ENCODE measurements around the gene DLGAP1.

DLGAP1 gene

DNA sequence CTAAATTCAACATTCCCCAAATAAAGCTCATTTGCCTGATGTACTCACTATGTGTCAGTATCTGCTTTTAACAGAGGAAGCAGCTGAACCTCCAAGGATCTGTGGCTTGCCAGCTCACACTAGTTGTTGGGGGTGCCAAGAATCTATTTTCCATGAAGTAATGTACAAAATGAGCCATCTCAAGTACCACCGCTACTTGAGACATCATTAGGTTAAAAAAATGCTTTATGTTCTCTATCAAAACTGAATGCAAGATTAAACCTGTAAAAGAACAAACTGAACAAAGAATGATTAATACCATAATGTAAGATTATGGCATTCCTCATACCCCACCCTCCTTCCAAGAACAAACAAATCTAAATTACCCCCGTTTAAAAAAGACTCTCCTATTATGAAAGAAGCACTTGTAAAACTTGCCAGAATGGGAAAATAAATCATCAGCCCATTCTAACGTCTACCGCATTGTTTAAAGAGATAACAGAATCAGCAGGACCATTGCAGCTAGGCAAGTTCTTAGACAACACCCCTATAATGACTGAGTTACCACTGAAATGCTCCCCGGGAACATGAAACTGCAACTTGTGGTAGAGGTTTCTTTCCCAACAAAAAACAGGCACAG is 471.6 kb downstream of the DLGAP1 start:
- DNase-seq = no peak

DNA sequence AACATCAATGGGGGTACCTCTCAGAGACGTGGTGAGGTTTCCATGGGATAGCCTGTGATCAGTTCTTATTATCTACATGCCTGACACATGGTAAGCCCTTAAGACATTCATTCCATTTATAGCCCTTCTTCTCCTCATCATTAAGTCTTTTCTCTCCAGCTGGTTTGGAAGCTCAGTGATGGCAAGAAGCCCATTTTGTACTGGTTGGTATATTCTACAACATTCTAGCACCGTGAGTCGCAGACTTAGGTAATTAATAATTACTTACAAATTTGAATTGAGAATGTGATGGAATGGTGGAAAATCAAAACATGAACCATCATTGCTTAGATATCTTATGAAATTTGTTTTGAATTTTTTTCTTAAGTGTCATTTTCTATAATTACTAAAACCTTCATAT is 472.6 kb downstream of the DLGAP1 start:
- no peak for DNase-seq

DNA sequence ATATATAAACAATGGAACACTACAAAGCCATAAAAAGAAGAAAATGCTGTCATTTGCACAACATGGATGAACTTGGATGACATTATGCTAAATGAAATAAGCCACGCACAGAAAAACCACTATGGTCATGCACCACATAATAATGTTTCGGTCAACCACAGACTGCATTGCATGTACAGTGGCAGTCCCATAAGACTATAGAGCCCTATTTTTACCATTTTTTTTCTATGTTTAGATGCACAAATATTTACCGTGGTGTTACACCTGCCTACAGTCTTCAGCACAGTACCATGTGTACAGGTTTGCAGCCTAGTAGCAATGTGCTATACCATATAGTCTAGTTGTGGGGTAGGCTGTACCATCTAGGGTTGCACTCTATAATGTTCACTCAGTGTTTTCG is 476.1 kb downstream of the DLGAP1 start:
- DNase-seq = no peak

DNA sequence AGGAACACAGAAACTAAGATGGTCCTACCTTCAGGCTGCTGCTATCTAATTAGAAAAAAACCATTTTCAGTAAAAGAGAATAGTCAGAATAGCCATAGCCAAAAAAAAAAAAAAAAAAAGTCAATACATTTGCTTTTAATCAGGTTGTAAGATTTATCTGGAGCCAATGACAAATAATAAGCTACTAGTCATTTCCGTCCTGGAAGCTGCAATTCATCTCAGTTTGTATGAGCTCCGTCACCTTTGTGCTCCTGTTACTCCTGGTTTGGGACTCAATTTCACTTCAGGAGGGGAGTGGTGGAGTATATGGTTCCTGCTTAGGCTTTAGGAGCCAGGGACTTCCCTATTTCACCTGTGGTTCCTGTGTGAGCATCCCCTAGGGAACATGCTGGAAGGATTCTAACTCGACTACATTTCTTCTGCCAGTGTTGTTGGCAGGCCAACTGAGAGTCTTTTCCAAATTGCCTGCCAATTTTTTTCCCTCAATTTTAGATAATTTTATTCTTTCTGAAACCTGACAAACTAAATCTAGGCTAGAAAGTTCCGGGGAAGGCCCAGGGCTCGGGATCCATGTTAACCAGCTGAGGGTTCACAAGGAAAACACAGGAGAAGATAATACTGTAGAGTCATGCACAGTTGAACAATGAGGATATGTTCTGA is 481.8 kb downstream of the DLGAP1 start:
- no peak for DNase-seq

- DNase-seq = no peak
Measured at GRCh38 chr18:3972291-3972930, 482.7 kb downstream of the DLGAP1 start.

- no peak for DNase-seq
Measured at GRCh38 chr18:3970929-3971328, 484.2 kb downstream of the DLGAP1 start.

- no peak for DNase-seq
Measured at GRCh38 chr18:3967359-3968180, 487.5 kb downstream of the DLGAP1 start.

- DNase-seq = no peak
Measured at GRCh38 chr18:3966642-3967358, 488.3 kb downstream of the DLGAP1 start.

- DNase-seq = no peak
Measured at GRCh38 chr18:3966246-3966641, 488.9 kb downstream of the DLGAP1 start.

- DNase-seq = no peak
Measured at GRCh38 chr18:3960977-3961376, 494.1 kb downstream of the DLGAP1 start.

DNA sequence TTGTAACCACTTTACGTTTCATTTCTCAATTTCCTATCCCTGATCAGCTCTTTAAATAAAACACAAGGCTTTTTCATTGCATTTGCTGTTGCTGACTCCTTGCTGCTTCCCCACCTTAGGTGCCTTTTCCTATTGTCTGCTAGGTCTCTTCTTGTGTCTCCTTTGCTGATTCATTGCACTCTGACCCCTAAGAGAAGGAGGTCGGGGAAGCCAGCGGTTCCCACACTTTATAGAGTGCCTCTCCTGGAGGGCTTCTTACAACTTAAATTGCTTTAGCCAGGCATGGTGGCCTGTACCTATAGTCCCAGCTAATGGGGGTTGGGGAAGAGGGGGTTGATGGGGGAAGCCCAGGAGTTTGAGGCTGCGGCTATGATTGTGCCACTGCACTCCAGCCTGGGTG is 495.0 kb downstream of the DLGAP1 start:
- DNase-seq = no peak

- DNase-seq = no peak
Measured at GRCh38 chr18:3952031-3952430, 503.1 kb downstream of the DLGAP1 start.

- no peak for DNase-seq
Measured at GRCh38 chr18:3950668-3951404, 504.3 kb downstream of the DLGAP1 start.

GRCh38 chr18:3948958-3949357 is 506.1 kb downstream of the DLGAP1 start:
- no peak for DNase-seq

GRCh38 chr18:3947383-3947782 is 507.7 kb downstream of the DLGAP1 start:
- no peak for DNase-seq

DNA sequence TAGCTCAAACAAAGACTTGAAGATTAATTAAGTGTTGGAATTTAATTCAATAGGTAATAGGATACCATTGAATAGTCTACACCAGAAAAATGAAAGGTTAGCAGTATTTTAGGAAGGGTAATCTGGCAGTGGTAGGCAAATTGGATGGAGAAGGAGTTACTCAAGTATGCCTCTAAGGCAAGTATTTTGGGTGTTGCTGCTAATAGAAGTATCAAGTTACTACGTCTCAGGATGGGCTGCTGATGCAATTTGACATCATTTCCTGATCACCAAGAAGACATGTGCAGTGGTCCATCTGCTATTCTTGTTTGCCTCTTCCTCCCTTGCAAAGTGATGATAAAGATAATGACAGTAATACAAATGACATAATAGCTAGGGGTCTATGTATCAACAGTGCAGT is 519.8 kb downstream of the DLGAP1 start:
- no peak for DNase-seq

- DNase-seq = no peak
Measured at GRCh38 chr18:3932276-3932675, 522.8 kb downstream of the DLGAP1 start.

- no peak for DNase-seq
Measured at GRCh38 chr18:3931542-3932112, 523.5 kb downstream of the DLGAP1 start.

DNA sequence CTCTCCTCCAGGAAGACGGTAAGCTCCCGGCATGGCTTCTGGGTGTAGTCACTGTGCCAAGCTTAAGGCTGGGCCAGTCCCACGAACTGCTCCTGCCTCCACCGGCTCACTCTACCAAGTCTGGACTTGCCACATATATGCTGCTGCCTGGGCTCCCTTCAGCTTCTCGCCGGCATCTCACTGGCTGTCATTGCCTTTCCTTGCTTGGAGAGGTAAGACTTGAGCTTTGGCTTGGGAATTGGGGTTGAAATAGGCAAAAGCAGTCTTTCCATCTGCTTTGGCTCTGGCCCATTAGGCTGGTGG is 524.1 kb downstream of the DLGAP1 start:
- DNase-seq = no peak

DNA sequence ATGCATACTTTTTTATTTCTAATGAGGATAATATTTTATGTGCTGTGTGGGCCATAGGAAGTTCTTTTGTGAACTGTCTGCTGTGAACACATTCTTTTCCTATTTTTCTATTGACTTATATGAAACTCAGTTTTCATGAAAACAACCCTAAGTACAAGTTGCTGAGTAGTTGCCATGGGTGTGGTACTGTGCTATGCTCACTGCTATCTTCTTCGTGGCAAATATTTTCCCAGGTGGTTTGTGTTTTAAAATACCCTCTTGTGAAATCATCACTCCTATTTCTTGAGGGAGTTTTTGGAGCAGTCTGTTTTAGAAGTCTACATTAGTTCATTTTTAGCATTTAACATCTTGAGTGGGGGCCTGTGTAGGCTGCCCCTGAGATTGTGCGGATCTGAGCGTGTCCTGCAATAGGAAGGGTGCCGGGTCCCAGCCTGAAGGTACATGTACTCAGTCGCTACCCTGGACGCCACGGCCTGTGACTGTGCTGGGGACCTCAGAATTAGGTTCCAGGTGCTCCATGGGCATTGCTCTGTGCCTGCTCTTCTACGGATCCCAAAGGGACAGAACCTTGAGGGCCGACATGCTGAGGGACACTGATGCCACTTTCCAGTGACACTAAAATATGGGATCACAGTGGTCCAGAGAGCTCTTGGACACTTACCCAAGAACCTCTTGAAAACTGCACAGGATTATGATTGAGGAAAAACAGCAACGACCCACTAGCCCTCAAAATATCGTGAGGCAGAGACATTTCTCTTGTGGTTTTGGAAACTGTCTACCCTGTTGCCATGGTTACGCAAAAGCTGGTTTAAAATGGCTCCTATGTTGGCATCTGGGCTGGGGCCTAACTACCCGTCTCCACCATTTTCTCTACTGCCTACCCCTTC is 524.7 kb downstream of the DLGAP1 start:
- no peak for DNase-seq

DNA sequence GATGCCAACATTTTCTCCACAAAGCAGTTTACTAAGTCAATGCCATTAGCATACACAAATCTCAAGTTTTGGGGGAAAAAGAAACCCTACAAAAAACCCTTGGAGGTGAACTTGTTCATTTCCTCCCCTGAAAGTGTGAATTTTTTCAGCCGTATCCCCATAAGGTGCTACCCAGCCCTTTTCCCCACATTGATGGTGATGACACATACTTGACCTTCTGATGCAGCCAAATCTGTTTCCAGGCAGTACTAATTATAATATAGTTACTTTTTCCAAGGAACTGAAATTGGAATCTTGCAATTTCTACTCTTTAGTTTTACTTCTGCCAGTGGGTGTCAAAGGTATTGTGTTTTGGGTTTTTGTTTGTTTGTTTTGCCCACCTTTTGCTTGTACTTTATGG is 530.7 kb downstream of the DLGAP1 start:
- DNase-seq = no peak

Measured in effector CD4-positive, alpha-beta T cell (primary cell).